GM18951 (cell line): Measurements from ENCODE around the gene WNT9A.
"Not testable (repeated sequence)": the region's sequence is repeated elsewhere in the genome, so short reads cannot be mapped to it uniquely, and the experiment has no call there.

Experiments
- POLR2A ChIP-seq: IDR thresholded peaks from 4 replicates; pipeline ENCODE4 v1.6.1; 2011; ENCODE audit warnings: mild to moderate bottlenecking; ENCODE audit not compliant: insufficient read length, insufficient read depth; ENCODE audit errors: extremely low read depth
- in situ Hi-C: fragments of 300-500 bp; cut with MboI; formaldehyde crosslinking; loops from one replicate; pipeline ENCODE4 v1.12.0; 2022; ENCODE audit warnings: low sequenced_read_pairs, mixed read lengths, inconsistent platforms; ENCODE audit not compliant: unreplicated experiment

The WNT9A gene

GRCh38 chr1:227886993-227887696, 60.6 kb downstream of the WNT9A start:
- in situ Hi-C loops = no loop called here
- no peak for TF ChIP-seq POLR2A

GRCh38 chr1:227886503-227886961, 61.2 kb downstream of the WNT9A start:
- in situ Hi-C loops = no loop called here
- no peak for TF ChIP-seq POLR2A

DNA sequence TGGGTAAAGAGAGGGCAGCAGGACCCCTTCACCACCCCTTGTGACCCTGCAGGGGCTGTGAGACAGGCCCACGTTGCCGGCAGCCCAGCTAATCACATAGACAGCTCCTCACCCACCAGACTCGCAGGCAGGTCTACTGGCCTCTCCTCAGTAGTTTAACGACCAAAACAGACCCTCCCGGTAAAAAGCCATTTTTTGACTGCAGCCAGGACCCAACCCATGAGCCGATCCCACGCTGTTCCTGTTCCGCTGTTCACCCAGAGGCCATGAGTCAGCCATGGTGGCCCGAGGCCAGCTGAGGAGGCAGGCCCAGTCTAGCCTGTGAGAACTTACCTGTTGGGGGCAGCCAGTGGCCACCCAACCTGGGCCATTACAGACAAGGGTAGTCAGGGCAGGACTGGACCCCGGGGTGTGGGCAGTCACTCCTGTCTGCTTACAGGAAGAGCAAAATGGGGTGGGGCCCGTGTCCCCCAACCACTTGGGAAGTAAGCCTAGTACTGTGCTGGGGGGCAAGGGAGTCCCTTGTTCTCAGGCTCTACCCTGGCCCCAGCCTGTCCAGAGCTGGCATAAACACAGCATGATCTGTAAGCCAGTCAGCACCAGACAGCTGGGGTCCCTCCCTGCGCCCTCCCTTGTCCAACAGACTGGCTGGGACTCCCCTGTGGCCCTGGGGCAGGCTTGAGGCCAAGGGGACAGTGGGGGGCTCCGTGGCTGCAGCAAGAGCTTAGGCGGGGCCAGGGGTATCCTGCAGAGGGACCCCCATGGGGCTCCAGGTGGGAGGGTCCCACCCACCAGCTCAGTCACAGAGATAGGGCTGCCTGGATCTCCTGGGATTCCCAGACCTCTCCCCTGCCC, 61.9 kb downstream of the WNT9A start:
- TF ChIP-seq POLR2A = no peak
- in situ Hi-C loops = no loop called here

DNA sequence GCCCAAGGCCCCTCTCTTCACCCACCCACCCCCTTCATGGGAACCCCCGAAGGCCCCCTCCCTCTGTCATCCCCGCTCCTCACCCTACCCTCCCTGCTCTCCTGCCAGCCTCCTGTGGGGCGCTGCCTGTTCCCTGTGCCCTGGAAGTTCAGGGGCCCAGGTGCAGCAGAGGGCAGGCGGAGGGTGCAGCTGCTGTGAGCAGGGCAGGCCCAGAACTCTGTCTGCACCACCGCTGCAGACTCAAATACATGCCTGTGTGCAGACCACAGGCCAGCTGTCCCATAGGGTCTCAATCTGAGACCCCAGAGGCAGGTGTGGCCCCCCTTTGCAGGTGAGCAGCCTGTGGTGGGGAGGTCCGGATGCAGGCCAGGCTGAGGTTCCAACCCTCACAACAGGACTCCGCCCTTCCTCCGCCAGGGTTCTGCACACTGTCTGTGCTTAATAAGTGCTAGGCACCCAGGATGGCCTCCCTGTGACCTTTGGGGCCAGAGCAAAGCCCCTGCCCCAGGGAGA, 62.5 kb downstream of the WNT9A start:
- TF ChIP-seq POLR2A = no peak
- in situ Hi-C loops = no loop called here

DNA sequence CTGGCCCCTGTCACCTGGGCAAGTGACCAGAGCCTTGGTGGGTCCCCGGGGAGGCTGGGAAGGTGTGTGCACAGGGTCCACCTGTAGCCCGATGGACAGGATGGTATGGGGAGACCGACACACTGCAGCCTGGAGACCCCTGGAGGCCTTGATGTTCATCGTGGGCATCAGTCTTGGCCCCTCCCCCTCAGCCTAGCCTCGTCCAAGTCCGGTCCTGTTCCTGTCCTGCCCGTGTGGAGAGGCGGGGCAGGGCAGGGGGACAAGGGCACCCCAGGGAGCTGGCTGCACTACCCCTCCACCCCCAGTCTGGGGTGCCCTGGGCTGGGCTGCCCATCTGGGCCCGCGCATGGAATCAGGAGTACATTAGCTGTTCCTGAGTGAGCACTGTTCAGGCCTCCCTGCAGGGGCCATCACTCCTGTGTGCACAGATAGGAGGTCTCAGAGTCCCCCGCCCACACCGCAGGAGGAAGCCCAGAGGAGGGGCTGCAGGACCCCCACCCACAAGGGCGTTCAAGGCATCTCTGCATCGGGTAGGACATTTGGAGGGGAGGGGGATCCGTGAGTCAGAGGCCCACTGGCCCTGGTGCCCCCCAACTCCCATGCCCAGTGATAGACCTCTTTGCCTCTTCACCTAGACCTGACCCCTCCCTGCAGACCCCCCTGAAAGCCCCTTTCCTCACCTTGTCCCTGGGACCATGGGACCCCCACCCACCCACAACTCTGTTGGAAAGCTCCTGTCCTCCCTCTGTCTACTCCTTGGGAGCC, 63.2 kb downstream of the WNT9A start:
- in situ Hi-C loops = no loop called here
- TF ChIP-seq POLR2A = no peak

GRCh38 chr1:227883641-227884301, 64.0 kb downstream of the WNT9A start:
- TF ChIP-seq POLR2A = no peak
- in situ Hi-C loops = no loop called here

GRCh38 chr1:227883073-227883520, 64.6 kb downstream of the WNT9A start:
- in situ Hi-C loops = no loop called here
- no peak for TF ChIP-seq POLR2A

GRCh38 chr1:227880342-227880924, 67.3 kb downstream of the WNT9A start:
- no peak for TF ChIP-seq POLR2A
- in situ Hi-C loops = no loop called here

- in situ Hi-C loops = not testable (repeated sequence)
Measured at GRCh38 chr1:227877810-227878209, 69.9 kb downstream of the WNT9A start.

- in situ Hi-C loops = not testable (repeated sequence)
Measured at GRCh38 chr1:227871892-227872291, 75.8 kb downstream of the WNT9A start.

DNA sequence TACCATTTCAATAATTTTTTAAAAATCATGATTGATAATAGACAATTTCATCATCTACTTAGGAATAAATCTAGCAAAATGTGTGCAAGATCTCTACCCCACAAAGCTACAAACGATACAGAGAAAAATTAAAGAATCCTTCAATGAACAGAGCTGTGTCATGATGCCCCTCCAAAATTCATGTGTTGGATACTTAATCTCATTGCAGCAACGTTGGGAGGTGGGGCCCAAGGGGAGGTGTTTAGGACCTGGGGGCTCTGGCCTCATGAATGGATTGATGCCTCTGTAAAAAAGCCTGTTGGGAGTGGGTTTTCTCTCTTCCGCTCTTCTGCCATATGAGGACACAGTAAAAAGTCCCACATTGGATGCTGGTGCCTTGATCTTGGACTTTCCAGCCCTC, 77.4 kb downstream of the WNT9A start:
- in situ Hi-C loops = no loop called here
- no peak for TF ChIP-seq POLR2A

DNA sequence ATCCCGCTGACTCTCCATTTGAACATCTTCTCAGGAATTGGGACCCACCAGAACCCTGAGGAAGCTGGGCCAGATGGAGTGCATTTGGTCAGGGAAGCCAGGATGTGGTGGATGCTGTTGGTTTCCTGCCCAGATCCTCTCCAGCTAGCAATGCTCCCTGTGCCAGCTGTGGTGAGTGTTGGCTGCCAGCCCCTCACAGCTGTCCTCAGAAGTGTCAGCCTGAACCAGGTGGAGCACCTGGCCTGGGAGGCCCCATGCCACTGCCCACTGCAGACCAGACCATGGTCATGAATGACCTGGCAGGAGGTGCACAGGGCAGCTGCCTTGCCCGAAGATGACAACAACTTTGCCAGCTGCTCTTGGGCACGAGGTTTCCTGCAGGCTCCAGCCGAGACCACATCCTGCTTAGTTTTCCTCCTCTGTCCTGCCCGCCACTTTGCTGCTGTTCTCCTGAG, 77.9 kb downstream of the WNT9A start:
- in situ Hi-C loops = no loop called here
- TF ChIP-seq POLR2A = no peak
